IMR-90 (cell line): ENCODE data around the gene FGB. TPM values are rescaled to one million over a fixed set of nuclear protein-coding genes. Genes with fewer than 3 reads are reported as not detected.

Experiments
- ATAC-seq: fragments of 200-7000 bp; cut with Tn5 transposase; 2 replicates; pipeline ENCODE4 v1.9.1; 2020; ENCODE audit warnings: low read depth, mild to moderate bottlenecking, moderate library complexity
- BruUV-seq: library from RNA; stranded (reverse); fragments of 400-500 nt; replicated peaks from 2 replicates; lab custom pipeline; 2021; lab: Mats Ljungman, UMichigan
- CTCF ChIA-PET: fragments of 300-600 bp; formaldehyde crosslinking; extraction: SDS; loops from one replicate; lab custom pipeline; 2021; ENCODE audit warnings: antibody characterized with exemption; lab: Yijun Ruan, JAX
- POLR2A ChIA-PET: fragments of 300-600 bp; sonication (Branson Sonifier 250); formaldehyde crosslinking; loops from one replicate; lab custom pipeline; 2022; ENCODE audit warnings: antibody characterized with exemption; ENCODE audit not compliant: unreplicated experiment; lab: Charles Lee
- DNase-seq: peaks from one replicate; pipeline ENCODE4 v3.0.0; 2013
- H2AFZ ChIP-seq: replicated peaks from 2 replicates; pipeline ENCODE3; 2013; ENCODE audit warnings: low read length, mild to moderate bottlenecking; ENCODE audit not compliant: poor library complexity
- H2AK5ac ChIP-seq: 2 replicates; pipeline ENCODE4 v1.6.1; 2013; ENCODE audit warnings: low read depth, low read length, inconsistent platforms
- H2AK9ac ChIP-seq: replicated peaks from 2 replicates; pipeline ENCODE3; 2013; ENCODE audit warnings: mild to moderate bottlenecking, low read depth, low read length, moderate library complexity; ENCODE audit not compliant: poor library complexity
- H2BK120ac ChIP-seq: 2 replicates; pipeline ENCODE4 v1.6.1; 2013; ENCODE audit warnings: low read depth, low read length, inconsistent platforms
- H2BK15ac ChIP-seq: 3 replicates; pipeline ENCODE4 v1.6.1; 2013; ENCODE audit warnings: low read depth, low read length, inconsistent platforms
- H2BK20ac ChIP-seq: 2 replicates; pipeline ENCODE4 v1.6.1; 2013; ENCODE audit warnings: low read depth, mild to moderate bottlenecking, inconsistent platforms, low read length, moderate library complexity
- H2BK5ac ChIP-seq: 2 replicates; pipeline ENCODE4 v1.6.1; 2013; ENCODE audit warnings: mild to moderate bottlenecking, low read depth, low read length, inconsistent platforms; ENCODE audit not compliant: poor library complexity, severe bottlenecking
- H3K14ac ChIP-seq: replicated peaks from 2 replicates; pipeline ENCODE4 v1.6.1; 2013; ENCODE audit warnings: low read depth, low read length, inconsistent platforms
- H3K18ac ChIP-seq: 2 replicates; pipeline ENCODE4 v1.6.1; 2013; ENCODE audit warnings: low read depth, low read length, control low read depth
- H3K23ac ChIP-seq: 2 replicates; pipeline ENCODE4 v1.6.1; 2013; ENCODE audit warnings: low read depth, low read length, inconsistent platforms
- H3K27ac ChIP-seq: 2 replicates; pipeline ENCODE4 v1.5.1; 2013; ENCODE audit warnings: mild to moderate bottlenecking, control low read depth, low read length; ENCODE audit not compliant: insufficient read depth
- H3K27me3 ChIP-seq: 2 replicates; pipeline ENCODE4 v1.6.1; 2013; ENCODE audit warnings: low read length; ENCODE audit not compliant: control insufficient read depth, insufficient read depth
- H3K36me3 ChIP-seq: 2 replicates; pipeline ENCODE4 v1.6.1; 2013; ENCODE audit warnings: low read length, mixed read lengths; ENCODE audit not compliant: control insufficient read depth, insufficient read depth
- H3K4ac ChIP-seq: 2 replicates; pipeline ENCODE4 v1.6.1; 2013; ENCODE audit warnings: low read depth, low read length, inconsistent platforms
- H3K4me1 ChIP-seq: 2 replicates; pipeline ENCODE4 v1.6.1; 2013; ENCODE audit warnings: low read length, mixed read lengths; ENCODE audit not compliant: control insufficient read depth, insufficient read depth
- H3K4me2 ChIP-seq: 2 replicates; pipeline ENCODE4 v1.6.1; 2013; ENCODE audit warnings: low read depth, mild to moderate bottlenecking, control low read depth, low read length, moderate library complexity
- H3K4me3 ChIP-seq: 2 replicates; pipeline ENCODE4 v1.5.1; 2013; ENCODE audit warnings: low read depth, mild to moderate bottlenecking, control low read depth, low read length, moderate library complexity; ENCODE audit not compliant: insufficient read depth
- H3K56ac ChIP-seq: 2 replicates; pipeline ENCODE4 v1.6.1; 2013; ENCODE audit warnings: low read length, inconsistent platforms; ENCODE audit not compliant: insufficient read depth; ENCODE audit errors: extremely low read depth
- H3K79me1 ChIP-seq, 2 experiments: 2 replicates each; pipeline ENCODE4 v1.6.1; 2013; ENCODE audit warnings: low read length in 2 of 2, inconsistent platforms in 1 of 2, low read depth in 1 of 2
- H3K9ac ChIP-seq: 2 replicates; pipeline ENCODE4 v1.6.1; 2013; ENCODE audit warnings: low read depth, low read length, control low read depth
- H3K9me1 ChIP-seq: 2 replicates; pipeline ENCODE4 v1.6.1; 2013; ENCODE audit warnings: low read length, inconsistent platforms; ENCODE audit not compliant: insufficient read depth
- H3K9me3 ChIP-seq: 2 replicates; pipeline ENCODE4 v1.6.1; 2013; ENCODE audit warnings: low read length; ENCODE audit not compliant: control insufficient read depth, insufficient read depth
- H4K20me1 ChIP-seq: 2 replicates; pipeline ENCODE4 v1.6.1; 2013; ENCODE audit warnings: low read length, inconsistent platforms; ENCODE audit not compliant: insufficient read depth
- H4K5ac ChIP-seq: 2 replicates; pipeline ENCODE4 v1.6.1; 2013; ENCODE audit warnings: mild to moderate bottlenecking, low read depth, low read length, control low read depth
- H4K8ac ChIP-seq, 2 experiments: 2 replicates each; pipeline ENCODE4 v1.6.1; 2013; ENCODE audit warnings: low read depth in 2 of 2, low read length in 2 of 2, control low read depth in 1 of 2, inconsistent platforms in 1 of 2
- H4K91ac ChIP-seq: 2 replicates; pipeline ENCODE4 v1.6.1; 2013; ENCODE audit warnings: low read depth, low read length, inconsistent platforms; ENCODE audit not compliant: insufficient read depth
- CHD1 ChIP-seq: IDR thresholded peaks from 2 replicates; pipeline ENCODE4 v1.6.1; 2012; ENCODE audit warnings: low read depth, low read length, improper control_type of control experiment
- FOS ChIP-seq: fragments of 150-350 bp; IDR thresholded peaks from 2 replicates; pipeline ENCODE4 v1.6.1; 2016; ENCODE audit warnings: low read depth, low read length
- MAZ ChIP-seq: IDR thresholded peaks from 2 replicates; pipeline ENCODE4 v1.6.1; 2012; ENCODE audit warnings: low read depth, mild to moderate bottlenecking, low read length, improper control_type of control experiment, moderate library complexity, borderline replicate concordance
- POLR2A ChIP-seq: IDR thresholded peaks from 2 replicates; pipeline ENCODE4 v1.6.1; 2012; ENCODE audit warnings: mild to moderate bottlenecking, low read depth, low read length
- RFX5 ChIP-seq: IDR thresholded peaks from 2 replicates; pipeline ENCODE4 v1.8.0; 2012; ENCODE audit warnings: low read depth, mild to moderate bottlenecking, low read length, moderate library complexity
- dilution Hi-C: fragments of 300-500 bp; cut with HindIII; formaldehyde crosslinking; loops from one replicate; pipeline ENCODE4 v1.14.3; 2018; ENCODE audit warnings: low sequenced_read_pairs; ENCODE audit not compliant: unreplicated experiment
- in situ Hi-C: fragments of 300-500 bp; cut with MboI; formaldehyde crosslinking; loops from 3 replicates; pipeline ENCODE4 v1.14.3; 2019; ENCODE audit warnings: low sequenced_read_pairs, inconsistent platforms, mixed read lengths
- intact Hi-C: fragments of 100-400 bp; cut with micrococcal nuclease; formaldehyde crosslinking; loops from 2 replicates; pipeline ENCODE4 v1.10.0; 2022
- polyA plus RNA-seq, 3 experiments: library from polyadenylated mRNA; depleted of rRNA; stranded (reverse); fragments of >200 nt; gene quantifications; 2 replicates each; pipeline ENCODE4 v1.2.3, GENCODE V29; 2012; ENCODE audit warnings: low replicate concordance in 1 of 3
- total RNA-seq: library from RNA; depleted of rRNA; stranded (reverse); fragments of >200 nt; gene quantifications from 2 replicates; pipeline ENCODE4 v1.2.3, GENCODE V29; 2012
- TF ChIP-seq, protein P1 (sequence below): conservative IDR thresholded peaks from 2 replicates; pipeline ENCODE4 v1.5.1; 2012; ENCODE audit warnings: mild to moderate bottlenecking, low read depth, low read length, improper control_type of control experiment

Gene FGB
- total and polyA plus RNA-seq, 2 of the 4 experiments (the other 2 are of a cell fraction): not detected

DNA sequence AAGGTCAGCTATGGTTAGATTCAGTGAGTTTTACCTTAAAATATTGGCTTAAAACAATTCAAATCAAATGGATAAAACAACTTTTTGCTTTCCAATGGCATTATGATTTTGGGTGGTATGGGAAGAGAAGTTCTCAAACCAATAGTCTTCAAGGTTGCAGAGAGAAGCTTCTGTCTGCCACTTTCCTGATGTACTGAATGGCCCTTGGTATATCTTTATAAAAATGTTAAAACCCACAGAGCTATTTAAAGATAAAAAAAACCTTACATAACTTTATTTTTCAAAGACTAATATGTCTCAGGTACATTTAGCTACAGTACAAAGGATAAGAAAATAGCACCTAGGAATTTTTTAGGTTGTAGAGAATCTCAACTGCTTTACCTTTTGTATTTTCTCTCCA lies 20.9 kb downstream of the FGB start:
- Histone ChIP-seq H3K79me1 (no peaks in the 10 kb centered on the region), H3K4me1 (no peaks in the 10 kb centered on the region), H3K18ac (no peak overlapping the region), H2AK9ac (no peak overlapping the region), H4K8ac (no peak overlapping the region), H2AFZ (no peak overlapping the region), H3K23ac (no peak overlapping the region), H4K20me1 (no peaks in the 10 kb centered on the region), H3K27me3 (no peaks in the 10 kb centered on the region), H3K9me1 (no peaks in the 10 kb centered on the region), H2BK5ac (no peak overlapping the region), H3K27ac (no peak overlapping the region), H3K36me3 (no peaks in the 10 kb centered on the region), H2BK15ac (no peak overlapping the region), H2BK120ac (no peak overlapping the region), H3K56ac (no peak overlapping the region), H2BK20ac (no peak overlapping the region), H3K9me3 (no peaks in the 10 kb centered on the region), H4K91ac (no peak overlapping the region), H3K4me3 (no peak overlapping the region), H3K14ac (no peak overlapping the region), H3K4ac (no peak overlapping the region), H4K5ac (no peak overlapping the region), H2AK5ac (no peak overlapping the region), H3K9ac (no peak overlapping the region), H3K4me2 (no peak overlapping the region)
- POLR2A ChIA-PET: no interaction called here
- TF ChIP-seq, protein P1, sequence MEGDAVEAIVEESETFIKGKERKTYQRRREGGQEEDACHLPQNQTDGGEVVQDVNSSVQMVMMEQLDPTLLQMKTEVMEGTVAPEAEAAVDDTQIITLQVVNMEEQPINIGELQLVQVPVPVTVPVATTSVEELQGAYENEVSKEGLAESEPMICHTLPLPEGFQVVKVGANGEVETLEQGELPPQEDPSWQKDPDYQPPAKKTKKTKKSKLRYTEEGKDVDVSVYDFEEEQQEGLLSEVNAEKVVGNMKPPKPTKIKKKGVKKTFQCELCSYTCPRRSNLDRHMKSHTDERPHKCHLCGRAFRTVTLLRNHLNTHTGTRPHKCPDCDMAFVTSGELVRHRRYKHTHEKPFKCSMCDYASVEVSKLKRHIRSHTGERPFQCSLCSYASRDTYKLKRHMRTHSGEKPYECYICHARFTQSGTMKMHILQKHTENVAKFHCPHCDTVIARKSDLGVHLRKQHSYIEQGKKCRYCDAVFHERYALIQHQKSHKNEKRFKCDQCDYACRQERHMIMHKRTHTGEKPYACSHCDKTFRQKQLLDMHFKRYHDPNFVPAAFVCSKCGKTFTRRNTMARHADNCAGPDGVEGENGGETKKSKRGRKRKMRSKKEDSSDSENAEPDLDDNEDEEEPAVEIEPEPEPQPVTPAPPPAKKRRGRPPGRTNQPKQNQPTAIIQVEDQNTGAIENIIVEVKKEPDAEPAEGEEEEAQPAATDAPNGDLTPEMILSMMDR: no peak
- TF ChIP-seq CHD1: no peak
- TF ChIP-seq MAZ: no peak
- no peak for TF ChIP-seq POLR2A
- TF ChIP-seq FOS: no peak
- TF ChIP-seq RFX5: no peak
- BruUV-seq: no TSS peak
- ATAC-seq (no peak), DNase-seq (no peak)
- intact Hi-C loops: no loop called here
- CTCF ChIA-PET: no interaction called here
- in situ Hi-C loops: no loop called here
- dilution Hi-C loops: no loop called here
